HCT116 (cell line): ENCODE data around the gene KRTAP3-3. TPM values are rescaled to one million over a fixed set of nuclear protein-coding genes. Genes with fewer than 3 reads are reported as not detected.

Experiments
- ATAC-seq: fragments of 200-7000 bp; cut with Tn5 transposase; 2 replicates; pipeline ENCODE4 v1.9.1; 2020; ENCODE audit warnings: mild to moderate bottlenecking, moderate library complexity
- BruUV-seq: library from RNA; stranded (reverse); fragments of 400-500 nt; replicated peaks from 2 replicates; lab custom pipeline; 2021; lab: Mats Ljungman, UMichigan
- CTCF ChIA-PET: fragments of 300-600 bp; sonication (Branson Sonifier 250); formaldehyde crosslinking; loops from one replicate; lab custom pipeline; 2021; ENCODE audit warnings: antibody characterized with exemption; lab: Charles Lee
- POLR2A ChIA-PET: fragments of 300-600, 350-600 bp; sonication (Branson Sonifier 250); formaldehyde crosslinking; loops from one replicate; lab custom pipeline; 2021; ENCODE audit warnings: antibody characterized with exemption; lab: Charles Lee
- RAD21 ChIA-PET, 2 experiments: fragments of 300-600 bp; sonication (Branson Sonifier 250); formaldehyde crosslinking; loops; one replicate each; lab custom pipeline; 2023; ENCODE audit warnings: low total read pairs in 2 of 2; ENCODE audit not compliant: uncharacterized antibody in 2 of 2, unreplicated experiment in 2 of 2, low non-redundant PET in 1 of 2; lab: Charles Lee
- DNase-seq: peaks from one replicate; pipeline ENCODE4 v3.0.0-alpha.2; 2010; ENCODE audit warnings: low read depth, low spot score
- H2AFZ ChIP-seq: fragments of 200-600 bp; shearing (Covaris generic), sonication (generic); 2 replicates; pipeline ENCODE4 v1.6.1; 2017; ENCODE audit warnings: low read depth, mixed run types, mixed read lengths, antibody characterized with exemption, low read length; ENCODE audit not compliant: poor library complexity, severe bottlenecking
- H3K27ac ChIP-seq: 2 replicates; pipeline ENCODE4 v1.5.1; 2012; ENCODE audit warnings: low read depth, low read length
- H3K27me3 ChIP-seq: fragments of 200-600 bp; sonication (generic); 2 replicates; pipeline ENCODE4 v1.6.1; 2016; ENCODE audit warnings: mixed run types, low read length, mixed read lengths; ENCODE audit not compliant: insufficient read depth
- H3K36me3 ChIP-seq, 2 experiments: fragments of 200-500 bp in 1 of 2; fragments of 200-600 bp in 1 of 2; sonication (Bioruptor generic) in 1 of 2; sonication (generic) in 1 of 2; 2 replicates each; pipeline versions ENCODE4 v1.5.1 to v1.6.1; 2014 to 2016; ENCODE audit warnings: low read length in 2 of 2, inconsistent platforms in 1 of 2, mixed read lengths in 1 of 2, mixed run types in 1 of 2; ENCODE audit not compliant: insufficient read depth in 2 of 2, control insufficient read depth in 1 of 2
- H3K4me1 ChIP-seq, 2 experiments: fragments of 200-600 bp in 1 of 2; sonication (generic) in 1 of 2; 2 replicates each; pipeline versions ENCODE4 v1.5.1 to v1.6.1; 2012 to 2017; ENCODE audit warnings: low read length in 2 of 2, inconsistent platforms in 1 of 2, mild to moderate bottlenecking in 1 of 2, mixed read lengths in 1 of 2, mixed run types in 1 of 2, moderate library complexity in 1 of 2; ENCODE audit not compliant: insufficient read depth in 2 of 2, control insufficient read depth in 1 of 2
- H3K4me2 ChIP-seq: fragments of 200-600 bp; sonication (generic); 2 replicates; pipeline ENCODE4 v1.6.1; 2017; ENCODE audit warnings: mixed run types, low read length, mixed read lengths
- H3K4me3 ChIP-seq, 2 experiments: fragments of 200-600 bp in 1 of 2; sonication (generic) in 1 of 2; replicated peaks in 1 of 2; 2 replicates each; pipeline ENCODE4 v1.5.1; 2011 to 2016; ENCODE audit warnings: low read length in 2 of 2, control low read depth in 1 of 2, low read depth in 1 of 2, mild to moderate bottlenecking in 1 of 2, mixed read lengths in 1 of 2, mixed run types in 1 of 2
- H3K79me2 ChIP-seq: fragments of 200-600 bp; sonication (generic); 2 replicates; pipeline ENCODE4 v1.6.1; 2017; ENCODE audit warnings: mild to moderate bottlenecking, mixed run types, low read length, moderate library complexity, mixed read lengths; ENCODE audit not compliant: insufficient read depth
- H3K9ac ChIP-seq: fragments of 200-600 bp; sonication (generic); 2 replicates; pipeline ENCODE4 v1.6.1; 2016; ENCODE audit warnings: low read length, mixed read lengths
- H3K9me2 ChIP-seq: fragments of 200-600 bp; sonication (generic), shearing (Covaris generic); 2 replicates; pipeline ENCODE4 v1.6.1; 2017; ENCODE audit warnings: mixed run types, mild to moderate bottlenecking, moderate library complexity; ENCODE audit not compliant: insufficient read depth
- H3K9me3 ChIP-seq, 2 experiments: fragments of 200-500 bp in 1 of 2; fragments of 200-600 bp in 1 of 2; sonication (Bioruptor generic) in 1 of 2; sonication (generic) in 1 of 2; 2 replicates each; pipeline ENCODE4 v1.6.1; 2014 to 2017; ENCODE audit warnings: low read length in 2 of 2, mixed read lengths in 2 of 2, inconsistent platforms in 1 of 2, low read depth in 1 of 2, mild to moderate bottlenecking in 1 of 2, mixed run types in 1 of 2, moderate library complexity in 1 of 2; ENCODE audit not compliant: control insufficient read depth in 1 of 2, insufficient read depth in 1 of 2
- H4K20me1 ChIP-seq: fragments of 200-600 bp; sonication (generic), shearing (Covaris generic); 2 replicates; pipeline ENCODE4 v1.6.1; 2017; ENCODE audit warnings: mixed run types, mild to moderate bottlenecking, moderate library complexity; ENCODE audit not compliant: insufficient read depth
- CEBPB ChIP-seq: IDR thresholded peaks from 2 replicates; pipeline ENCODE4 v1.6.1; 2012; ENCODE audit warnings: low read depth
- ELF1 ChIP-seq: IDR thresholded peaks from 2 replicates; pipeline ENCODE4 v1.6.1; 2012; ENCODE audit warnings: low read depth, borderline replicate concordance
- EZH2 ChIP-seq: fragments of 200-600 bp; sonication (generic); IDR thresholded peaks from 2 replicates; pipeline ENCODE4 v1.6.1; 2017; ENCODE audit warnings: antibody characterized with exemption, mixed run types
- POLR2AphosphoS5 ChIP-seq: IDR thresholded peaks from 2 replicates; pipeline ENCODE4 v1.6.1; 2011; ENCODE audit warnings: mild to moderate bottlenecking, low read depth, low read length, moderate library complexity
- REST ChIP-seq: IDR thresholded peaks from 2 replicates; pipeline ENCODE4 v1.6.1; 2012; ENCODE audit warnings: low read depth
- TCF7L2 ChIP-seq: IDR thresholded peaks from 2 replicates; pipeline ENCODE4 v1.7.0; 2011; ENCODE audit warnings: borderline replicate concordance, inconsistent platforms; ENCODE audit not compliant: insufficient read depth, insufficient read length; ENCODE audit errors: extremely low read depth
- ZFX ChIP-seq: fragments of 450-650 bp; IDR thresholded peaks from 2 replicates; pipeline ENCODE4 v1.6.1; 2017
- intact Hi-C: fragments of 100-400 bp; cut with micrococcal nuclease; formaldehyde crosslinking; loops from 2 replicates; pipeline ENCODE4 v1.10.0; 2022
- total RNA-seq: library from RNA; stranded (reverse); gene quantifications from one replicate; pipeline ENCODE4 v1.2.1, GENCODE V29; 2021; ENCODE audit not compliant: unreplicated experiment
- TF ChIP-seq, protein P1 (sequence below): IDR thresholded peaks from 2 replicates; pipeline ENCODE4 v1.6.1; 2011; ENCODE audit warnings: mild to moderate bottlenecking, low read length, moderate library complexity; ENCODE audit not compliant: insufficient replicate concordance; ENCODE audit errors: extremely low read depth

KRTAP3-3 gene
- total RNA-seq, 1 experiment from 2014 or later, result not detected

DNA sequence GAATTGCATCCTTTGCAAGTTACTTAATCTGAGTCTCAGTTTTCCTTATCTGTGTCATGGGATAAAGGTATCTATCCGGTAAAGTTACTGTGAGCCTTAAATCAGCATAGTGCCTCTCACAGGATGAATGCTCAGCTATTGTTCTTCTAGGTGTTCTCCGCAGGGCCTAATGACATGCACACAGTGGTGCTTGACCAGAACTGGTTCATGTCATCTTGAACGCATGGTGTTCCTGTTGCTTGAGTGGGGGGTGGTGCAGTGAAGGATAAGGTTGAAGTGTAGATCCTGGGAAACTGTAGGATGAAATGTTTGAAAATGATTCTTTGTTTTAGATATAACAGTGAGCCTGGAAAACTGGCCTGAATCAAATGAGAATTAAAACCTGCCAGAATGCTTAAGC is 13.8 kb downstream of the KRTAP3-3 start:
- intact Hi-C loops, result no loop called here
- TF ChIP-seq, protein P1, sequence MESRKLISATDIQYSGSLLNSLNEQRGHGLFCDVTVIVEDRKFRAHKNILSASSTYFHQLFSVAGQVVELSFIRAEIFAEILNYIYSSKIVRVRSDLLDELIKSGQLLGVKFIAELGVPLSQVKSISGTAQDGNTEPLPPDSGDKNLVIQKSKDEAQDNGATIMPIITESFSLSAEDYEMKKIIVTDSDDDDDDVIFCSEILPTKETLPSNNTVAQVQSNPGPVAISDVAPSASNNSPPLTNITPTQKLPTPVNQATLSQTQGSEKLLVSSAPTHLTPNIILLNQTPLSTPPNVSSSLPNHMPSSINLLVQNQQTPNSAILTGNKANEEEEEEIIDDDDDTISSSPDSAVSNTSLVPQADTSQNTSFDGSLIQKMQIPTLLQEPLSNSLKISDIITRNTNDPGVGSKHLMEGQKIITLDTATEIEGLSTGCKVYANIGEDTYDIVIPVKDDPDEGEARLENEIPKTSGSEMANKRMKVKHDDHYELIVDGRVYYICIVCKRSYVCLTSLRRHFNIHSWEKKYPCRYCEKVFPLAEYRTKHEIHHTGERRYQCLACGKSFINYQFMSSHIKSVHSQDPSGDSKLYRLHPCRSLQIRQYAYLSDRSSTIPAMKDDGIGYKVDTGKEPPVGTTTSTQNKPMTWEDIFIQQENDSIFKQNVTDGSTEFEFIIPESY, result no peak
- TF ChIP-seq TCF7L2 (no peak), ELF1 (no peak)
- TF ChIP-seq, all 23 proteins: peak for 0
- no peaks in the 10 kb centered on the region for H3K36me3 ChIP-seq
- ChIA-PET CTCF (no interaction called here), POLR2A (no interaction called here), RAD21 (no interaction called here)
- H2AFZ ChIP-seq, result no peak overlapping the region
- H3K27me3 ChIP-seq, result no peaks in the 10 kb centered on the region
- DNase-seq, result no peak
- no peak overlapping the region for H3K9ac ChIP-seq
- peaks cover 4% of the 10 kb centered on the region in 2 experiments; a peak in 3 of 4 replicates for H3K4me1 ChIP-seq
- H3K27ac ChIP-seq, result no peak overlapping the region
- H3K9me3 ChIP-seq, result no peaks in the 10 kb centered on the region
- ATAC-seq, result no peak
- BruUV-seq, result no TSS peak
- H3K9me2 ChIP-seq, result no peaks in the 10 kb centered on the region
- H4K20me1 ChIP-seq, result no peaks in the 10 kb centered on the region
- no peak overlapping the region for H3K4me2 ChIP-seq
- no peaks in the 10 kb centered on the region for H3K79me2 ChIP-seq
- H3K4me3 ChIP-seq, result no peak overlapping the region

DNA sequence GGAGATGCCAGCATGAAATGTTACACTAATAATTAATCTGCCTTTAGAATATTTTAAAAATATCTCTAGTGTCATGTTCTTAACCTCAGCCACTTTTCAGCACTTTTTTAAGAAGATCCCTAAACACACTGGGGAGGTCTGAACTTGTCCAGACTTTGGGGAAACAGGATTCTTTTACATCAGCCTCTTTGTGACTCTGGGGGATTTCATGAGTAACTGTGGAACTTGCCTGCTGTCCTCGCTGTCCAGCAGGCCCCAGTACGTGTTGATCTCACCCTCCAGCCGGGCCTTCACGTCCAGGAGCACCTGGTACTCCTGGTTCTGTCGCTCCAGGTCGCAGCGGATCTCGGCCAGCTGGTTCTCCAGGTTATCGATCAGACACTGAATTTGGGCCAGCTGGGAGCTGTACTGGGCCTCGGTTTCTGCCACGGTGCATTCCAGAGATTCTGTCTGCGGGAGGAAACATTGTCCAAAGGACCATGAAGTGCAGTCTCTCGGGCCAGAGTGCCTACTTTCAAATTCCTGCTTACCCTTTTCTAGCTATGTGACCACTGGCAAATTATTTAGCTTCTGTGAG is 15.3 kb downstream of the KRTAP3-3 start:
- no peaks in the 10 kb centered on the region for H3K27me3 ChIP-seq
- peaks cover 4% of the 10 kb centered on the region in 2 experiments; a peak in 3 of 4 replicates for H3K4me1 ChIP-seq
- no peaks in the 10 kb centered on the region for H4K20me1 ChIP-seq
- no peak overlapping the region for H3K27ac ChIP-seq
- H3K4me3 ChIP-seq, result no peak overlapping the region
- no peaks in the 10 kb centered on the region for H3K36me3 ChIP-seq
- intact Hi-C loops, result no loop called here
- POLR2A ChIA-PET, result interaction anchor here (0.7 kb wide), 1 partner anchor 378 kb away, joined by 3 read pairs; no protein-coding TSS in a partner anchor
- no TSS peak for BruUV-seq
- no peaks in the 10 kb centered on the region for H3K79me2 ChIP-seq
- CTCF ChIA-PET, result no interaction called here
- no peaks in the 10 kb centered on the region for H3K9me3 ChIP-seq
- RAD21 ChIA-PET, result no interaction called here
- H3K9me2 ChIP-seq, result no peaks in the 10 kb centered on the region
- no peak overlapping the region for H3K9ac ChIP-seq
- ATAC-seq (no peak), DNase-seq (no peak)
- no peak overlapping the region for H3K4me2 ChIP-seq
- H2AFZ ChIP-seq, result no peak overlapping the region
- TF ChIP-seq, protein P1, result no peak
- TF ChIP-seq REST, result no peak
- TF ChIP-seq POLR2AphosphoS5, result no peak
- TF ChIP-seq EZH2, result no peak
- no peak for TF ChIP-seq ELF1
- no peak for TF ChIP-seq CEBPB
- TF ChIP-seq ZFX, result no peak
